Progenitor cell of endocrine pancreas (in vitro differentiated cells): ENCODE results near the gene HBD. TPM values are rescaled to one million over a fixed set of nuclear protein-coding genes. Genes with fewer than 3 reads are reported as not detected.

Source experiments
- DNase-seq: peaks from one replicate; pipeline ENCODE4 v3.0.0; 2021; ENCODE audit warnings: low spot score; ENCODE audit not compliant: unreplicated experiment
- H3K27ac Mint-ChIP-seq: 2 replicates; pipeline ENCODE4 v1.8.0; 2021; ENCODE audit warnings: mild to moderate bottlenecking, moderate library complexity, mixed read lengths
- H3K27me3 Mint-ChIP-seq: 2 replicates; pipeline ENCODE4 v1.8.0; 2021; ENCODE audit warnings: mixed read lengths
- H3K36me3 Mint-ChIP-seq: 2 replicates; pipeline ENCODE4 v1.8.0; 2022; ENCODE audit warnings: mixed read lengths; ENCODE audit not compliant: insufficient read depth
- H3K4me1 Mint-ChIP-seq: 2 replicates; pipeline ENCODE4 v1.8.0; 2021; ENCODE audit warnings: low read depth, mixed read lengths
- H3K4me3 Mint-ChIP-seq: 2 replicates; pipeline ENCODE4 v1.8.0; 2021; ENCODE audit warnings: low read depth, mild to moderate bottlenecking, moderate library complexity, mixed read lengths
- H3K9me3 Mint-ChIP-seq: 2 replicates; pipeline ENCODE4 v1.8.0; 2021; ENCODE audit warnings: low read depth, mixed read lengths
- CTCF ChIP-seq: fragments of 200-600 bp; sonication (generic); IDR thresholded peaks from one replicate; pipeline ENCODE4 v1.5.0; 2021; ENCODE audit warnings: antibody characterized with exemption, mild to moderate bottlenecking; ENCODE audit not compliant: unreplicated experiment
- long read RNA-seq: library from polyadenylated mRNA; unstranded; transcript quantifications from one replicate; pipeline ENCODE4 v2.0.0, GENCODE V29; 2020
- total RNA-seq: library from RNA; stranded (reverse); gene quantifications from 2 replicates; pipeline ENCODE4 v1.2.1, GENCODE V29; 2021

The HBD gene
- total RNA-seq, result not detected in 2 replicates
- long read RNA-seq, result 0 reads

GRCh38 chr11:5234381-5234834 is at the start of gene HBD:
Gene HBD (minus strand): TSS chr11:5234483. CDS start chr11:5234433, 50 bp downstream.
- Mint-ChIP-seq H3K9me3 (no peaks in the 10 kb centered on the region), H3K27me3 (no peaks in the 10 kb centered on the region), H3K36me3 (no peaks in the 10 kb centered on the region), H3K27ac (no peak within 1 kb of the TSS), H3K4me3 (no peak within 1 kb of the TSS), H3K4me1 (peaks cover 2% of the 10 kb centered on the region)
- no peak for DNase-seq
- no peak for TF ChIP-seq CTCF

- H3K9me3 Mint-ChIP-seq, result no peaks in the 10 kb centered on the region
- TF ChIP-seq CTCF, result no peak
- H3K27ac Mint-ChIP-seq, result no peak overlapping the region
- peaks cover 2% of the 10 kb centered on the region for H3K4me1 Mint-ChIP-seq
- H3K36me3 Mint-ChIP-seq, result no peaks in the 10 kb centered on the region
- DNase-seq, result no peak
- no peaks in the 10 kb centered on the region for H3K27me3 Mint-ChIP-seq
- no peak overlapping the region for H3K4me3 Mint-ChIP-seq
Observed at GRCh38 chr11:5283882-5284281, 49.6 kb upstream of the HBD start.

- Mint-ChIP-seq H3K27ac (no peak overlapping the region), H3K4me3 (no peak overlapping the region), H3K36me3 (no peaks in the 10 kb centered on the region), H3K4me1 (peaks cover 2% of the 10 kb centered on the region), H3K9me3 (no peaks in the 10 kb centered on the region), H3K27me3 (no peaks in the 10 kb centered on the region)
- DNase-seq, result no peak
- TF ChIP-seq CTCF, result no peak
Observed at GRCh38 chr11:5283086-5283485, 48.8 kb upstream of the HBD start.

- Mint-ChIP-seq H3K36me3 (no peaks in the 10 kb centered on the region), H3K9me3 (no peaks in the 10 kb centered on the region), H3K4me3 (no peak overlapping the region), H3K27ac (no peak overlapping the region), H3K4me1 (peaks cover 2% of the 10 kb centered on the region), H3K27me3 (no peaks in the 10 kb centered on the region)
- DNase-seq, result no peak
- TF ChIP-seq CTCF, result no peak
Observed at GRCh38 chr11:5282628-5283027, 48.3 kb upstream of the HBD start.

GRCh38 chr11:5281596-5281995 is 47.3 kb upstream of the HBD start:
- DNase-seq, result no peak
- no peaks in the 10 kb centered on the region for H3K9me3 Mint-ChIP-seq
- no peaks in the 10 kb centered on the region for H3K36me3 Mint-ChIP-seq
- H3K27ac Mint-ChIP-seq, result no peak overlapping the region
- H3K27me3 Mint-ChIP-seq, result no peaks in the 10 kb centered on the region
- no peak overlapping the region for H3K4me3 Mint-ChIP-seq
- no peak for TF ChIP-seq CTCF
- peaks cover 2% of the 10 kb centered on the region for H3K4me1 Mint-ChIP-seq
